Keratinocyte (primary cell): ENCODE data around the gene SEMA3C. TPM values are rescaled to one million over a fixed set of nuclear protein-coding genes. Genes with fewer than 3 reads are reported as not detected.
A peak's percentile ranks its signal among the peaks of the same experiment; 100 is the strongest.

Source experiments
- DNase-seq: peaks from one replicate; pipeline ENCODE4 v3.0.0-alpha.2; 2011; ENCODE audit warnings: low read depth, missing footprints, low spot score
- FAIRE-seq: peaks from 2 replicates; lab custom pipeline; 2011; peaks lifted over from hg19 to GRCh38; lab: Jason Lieb, UNC
- H2AFZ ChIP-seq: 2 replicates; pipeline ENCODE4 v1.6.0; 2012; ENCODE audit warnings: low read length, control low read depth, inconsistent platforms; ENCODE audit not compliant: control insufficient read depth
- H3K27ac ChIP-seq: 2 replicates; pipeline ENCODE4 v1.5.1; 2011; ENCODE audit warnings: low read length; ENCODE audit not compliant: control insufficient read depth, insufficient read depth
- H3K27me3 ChIP-seq: 3 replicates; pipeline ENCODE4 v1.6.0; 2011; ENCODE audit warnings: low read length; ENCODE audit not compliant: control insufficient read depth, insufficient read depth; ENCODE audit errors: extremely low read depth
- H3K36me3 ChIP-seq, 2 experiments: 2 replicates in 1 of 2; 3 replicates in 1 of 2; pipeline ENCODE4 v1.5.1; 2011; ENCODE audit warnings: low read length in 2 of 2, mild to moderate bottlenecking in 1 of 2; ENCODE audit not compliant: control insufficient read depth in 2 of 2, insufficient read depth in 2 of 2; ENCODE audit errors: extremely low read depth in 1 of 2
- H3K4me1 ChIP-seq: 3 replicates; pipeline ENCODE4 v1.5.1; 2011; ENCODE audit warnings: low read length; ENCODE audit not compliant: control insufficient read depth, insufficient read depth; ENCODE audit errors: extremely low read depth
- H3K4me2 ChIP-seq: 3 replicates; pipeline ENCODE4 v1.6.0; 2011; ENCODE audit warnings: low read depth, low read length; ENCODE audit not compliant: control insufficient read depth, insufficient read depth; ENCODE audit errors: extremely low read depth
- H3K4me3 ChIP-seq, 3 experiments: fragments of 200-600 bp in 1 of 3; sonication (generic) in 1 of 3; 2 replicates in 2 of 3; 3 replicates in 1 of 3; pipeline ENCODE4 v1.5.1; 2011 to 2016; ENCODE audit warnings: low read length in 3 of 3, mild to moderate bottlenecking in 3 of 3, control low read depth in 2 of 3, inconsistent platforms in 1 of 3, low read depth in 1 of 3, mixed read lengths in 1 of 3, mixed run types in 1 of 3, moderate library complexity in 1 of 3; ENCODE audit not compliant: control insufficient read depth in 2 of 3, insufficient read depth in 2 of 3; ENCODE audit errors: extremely low read depth in 1 of 3
- H3K79me2 ChIP-seq: 2 replicates; pipeline ENCODE4 v1.6.0; 2012; ENCODE audit warnings: low read length; ENCODE audit not compliant: control insufficient read depth, insufficient read depth
- H3K9ac ChIP-seq: 3 replicates; pipeline ENCODE4 v1.6.0; 2011; ENCODE audit warnings: low read length; ENCODE audit not compliant: control insufficient read depth, insufficient read depth; ENCODE audit errors: extremely low read depth
- H3K9me1 ChIP-seq: 3 replicates; pipeline ENCODE4 v1.6.0; 2011; ENCODE audit warnings: low read length; ENCODE audit not compliant: control insufficient read depth, insufficient read depth; ENCODE audit errors: extremely low read depth
- H3K9me3 ChIP-seq: 2 replicates; pipeline ENCODE4 v1.5.1; 2012; ENCODE audit warnings: low read depth, low read length; ENCODE audit not compliant: control insufficient read depth
- H4K20me1 ChIP-seq: 3 replicates; pipeline ENCODE4 v1.6.0; 2011; ENCODE audit warnings: low read length; ENCODE audit not compliant: control insufficient read depth, insufficient read depth; ENCODE audit errors: extremely low read depth
- CTCF ChIP-seq, 3 experiments: IDR thresholded peaks in 1 of 3; conservative IDR thresholded peaks in 1 of 3; optimal IDR thresholded peaks in 1 of 3; 2 replicates in 2 of 3; 3 replicates in 1 of 3; pipeline versions ENCODE3 to v1.5.1; 2011; ENCODE audit warnings: low read length in 3 of 3, mild to moderate bottlenecking in 3 of 3, moderate library complexity in 2 of 3, control low read depth in 1 of 3, inconsistent platforms in 1 of 3; ENCODE audit not compliant: insufficient read depth in 2 of 3; ENCODE audit errors: extremely low read depth in 1 of 3
- EZH2 ChIP-seq: IDR thresholded peaks from one replicate; pipeline ENCODE4 v1.6.1; 2012; ENCODE audit warnings: inconsistent platforms, mild to moderate bottlenecking, low read length, moderate library complexity
- dilution Hi-C: fragments of 300-500 bp; cut with MboI; formaldehyde crosslinking; loops from one replicate; pipeline ENCODE4 v1.7.0; 2020; ENCODE audit warnings: low sequenced_read_pairs; ENCODE audit not compliant: extremely low pct_ligation_motif_present
- polyA plus RNA-seq, 5 experiments: library from polyadenylated mRNA; depleted of rRNA in 3 of 5; stranded (reverse) in 3 of 5; stranded (forward) in 1 of 5; unstranded in 1 of 5; fragments of >200 nt; gene quantifications; 1 replicate in 1 of 5; 2 replicates in 3 of 5; 3 replicates in 1 of 5; pipeline versions ENCODE4 v1.2.1 to v1.2.3, GENCODE V29; 2011 to 2012; ENCODE audit warnings: missing spikeins in 2 of 5, low read depth in 1 of 5, low replicate concordance in 1 of 5

The SEMA3C gene
- polyA plus RNA-seq, 1 donor (not counting 4 experiments of a cell fraction or from before 2014, with no cell fraction given), result 142 TPM

DNA sequence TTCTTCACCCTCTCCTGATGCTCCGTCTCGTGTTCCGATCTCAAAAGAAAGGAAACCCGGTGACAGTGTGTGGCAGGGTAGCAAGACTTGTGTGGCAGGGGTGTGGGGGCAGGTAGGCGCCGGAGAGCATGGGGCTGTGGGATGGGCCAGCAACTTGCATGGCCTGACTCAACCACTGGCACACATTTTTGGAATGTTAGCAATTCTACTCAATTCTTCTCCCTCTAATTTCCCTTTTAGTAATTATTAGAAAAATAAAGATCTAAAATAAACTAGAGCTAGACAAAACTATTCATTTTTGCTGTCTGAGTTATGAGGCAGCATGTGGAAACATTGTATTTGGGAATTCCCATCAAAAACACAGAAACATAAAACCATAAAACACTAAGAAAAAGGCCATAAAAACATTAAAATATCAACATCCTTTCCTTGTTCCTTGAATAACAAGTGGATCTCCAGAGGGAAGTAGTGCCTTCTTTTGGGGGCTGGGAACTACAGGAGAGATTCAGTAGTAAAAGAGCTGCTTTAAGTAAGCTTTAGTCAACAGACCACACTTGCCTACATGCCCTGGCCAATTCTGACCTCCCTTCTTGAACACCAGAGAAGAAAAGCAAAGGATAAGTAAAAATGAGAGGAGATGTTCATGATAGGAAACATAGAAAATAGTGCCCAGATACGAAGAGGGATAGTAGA is 21.8 kb downstream of the SEMA3C start:
- TF ChIP-seq CTCF (optimal IDR thresholded peaks at IDR 0.05 in 1 of 3, IDR thresholded peaks at IDR 0.05 in 1 of 3, conservative IDR thresholded peaks at IDR 0.05 in 1 of 3; ENCODE audit: extremely low read depth in 1 of 3, insufficient read depth in 2 of 3, low read length in 3 of 3) (no peak), EZH2 (no peak)
- no peak overlapping the region for H3K27ac ChIP-seq
- no peak overlapping the region for H2AFZ ChIP-seq
- H3K36me3 ChIP-seq, result peaks cover 3 to 4% of the 10 kb centered on the region in 2 experiments
- no peaks in the 10 kb centered on the region for H3K27me3 ChIP-seq
- peaks cover 25% of the 10 kb centered on the region for H3K4me1 ChIP-seq
- dilution Hi-C loops, result no loop called here
- H3K4me3 ChIP-seq, result no peak overlapping the region
- H4K20me1 ChIP-seq, result no peaks in the 10 kb centered on the region
- H3K9ac ChIP-seq, result no peak overlapping the region
- H3K9me3 ChIP-seq, result no peaks in the 10 kb centered on the region
- no peak overlapping the region for H3K4me2 ChIP-seq
- H3K79me2 ChIP-seq, result peaks cover 71% of the 10 kb centered on the region
- DNase-seq (no peak), FAIRE-seq (peak; percentile 41)
- H3K9me1 ChIP-seq, result no peaks in the 10 kb centered on the region

DNA sequence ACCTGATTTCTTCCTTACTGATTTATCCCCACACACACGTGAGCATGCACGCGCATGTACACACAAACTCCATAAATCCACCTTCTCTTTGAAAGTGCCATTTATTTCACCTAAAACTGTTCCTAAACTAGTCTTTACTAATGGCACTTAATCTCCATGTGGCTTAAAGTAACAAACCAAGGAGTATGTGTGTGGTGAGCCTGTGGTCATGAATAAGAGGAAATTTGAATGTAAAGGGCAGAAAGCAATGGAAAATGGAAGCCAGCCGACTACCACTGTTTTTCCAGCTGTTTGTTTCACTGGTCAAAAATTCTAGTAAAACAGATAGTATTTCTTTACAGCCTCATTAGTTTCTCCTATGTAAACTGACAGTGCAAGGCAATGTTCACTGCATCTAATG is 23.8 kb downstream of the SEMA3C start:
- H3K4me3 ChIP-seq, result no peak overlapping the region
- TF ChIP-seq CTCF (optimal IDR thresholded peaks at IDR 0.05 in 1 of 3, IDR thresholded peaks at IDR 0.05 in 1 of 3, conservative IDR thresholded peaks at IDR 0.05 in 1 of 3; ENCODE audit: extremely low read depth in 1 of 3, insufficient read depth in 2 of 3, low read length in 3 of 3), result no peak
- no peak for TF ChIP-seq EZH2
- H3K4me2 ChIP-seq, result no peak overlapping the region
- H3K9me1 ChIP-seq, result no peaks in the 10 kb centered on the region
- FAIRE-seq (no peak), DNase-seq (no peak)
- H3K36me3 ChIP-seq, result peaks cover 2 to 4% of the 10 kb centered on the region in 2 experiments
- no peaks in the 10 kb centered on the region for H3K9me3 ChIP-seq
- H3K4me1 ChIP-seq, result peaks cover 6% of the 10 kb centered on the region
- no peaks in the 10 kb centered on the region for H4K20me1 ChIP-seq
- no peak overlapping the region for H3K9ac ChIP-seq
- H3K27me3 ChIP-seq, result no peaks in the 10 kb centered on the region
- no peak overlapping the region for H3K27ac ChIP-seq
- dilution Hi-C loops, result no loop called here
- H2AFZ ChIP-seq, result no peak overlapping the region
- H3K79me2 ChIP-seq, result peaks cover 73% of the 10 kb centered on the region
